ENCODE measurements around the gene LY6G6D.

The LY6G6D gene

DNA sequence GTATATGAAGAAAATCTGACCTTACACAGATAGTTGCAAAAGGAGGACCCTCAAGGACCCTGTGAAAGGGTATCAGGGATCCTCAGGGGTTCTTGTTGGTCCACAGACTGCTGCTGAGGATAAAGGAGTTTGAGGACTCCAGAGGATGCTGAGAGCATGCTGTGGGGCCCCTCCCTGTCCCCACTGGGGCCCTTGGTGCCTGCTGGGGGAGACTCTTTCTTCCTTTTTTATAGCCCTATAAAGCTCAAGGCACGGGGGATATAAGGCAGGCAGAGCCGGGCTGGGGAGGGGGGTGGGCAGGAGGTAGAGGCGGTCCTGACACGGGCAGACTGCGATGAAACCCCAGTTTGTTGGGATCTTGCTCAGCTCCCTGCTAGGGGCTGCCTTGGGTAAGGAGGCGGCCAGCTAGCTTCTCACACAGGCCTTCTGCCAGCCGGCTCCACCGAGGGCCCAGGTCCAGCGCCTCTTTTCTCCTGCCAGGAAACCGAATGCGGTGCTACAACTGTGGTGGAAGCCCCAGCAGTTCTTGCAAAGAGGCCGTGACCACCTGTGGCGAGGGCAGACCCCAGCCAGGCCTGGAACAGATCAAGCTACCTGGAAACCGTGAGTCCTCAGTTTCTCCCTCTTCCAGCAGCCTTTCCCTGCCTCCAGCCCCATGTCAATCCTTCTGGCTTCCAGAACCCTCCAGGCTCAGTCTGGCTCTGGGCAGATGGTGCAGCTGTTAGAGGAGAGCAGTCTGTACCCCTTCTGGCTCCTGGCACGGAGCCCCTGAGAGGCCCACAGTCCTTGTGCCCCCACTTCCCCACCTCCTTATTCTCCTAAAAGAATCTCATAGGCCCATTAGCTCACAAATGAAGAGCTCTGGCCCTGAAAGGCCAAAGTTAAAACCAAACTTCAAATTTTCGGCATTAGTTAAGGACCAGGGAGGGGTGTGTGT is at the start of gene LY6G6D:
Gene LY6G6D, plus strand, starts transcription at position 327 of the 937 bp plus-strand sequence. Its CDS starts 8 bp downstream, at position 335.
- DNase-seq (ENCODE audit: extremely low spot score, insufficient read length, low read depth): no peak
- no peak for FAIRE-seq

DNA sequence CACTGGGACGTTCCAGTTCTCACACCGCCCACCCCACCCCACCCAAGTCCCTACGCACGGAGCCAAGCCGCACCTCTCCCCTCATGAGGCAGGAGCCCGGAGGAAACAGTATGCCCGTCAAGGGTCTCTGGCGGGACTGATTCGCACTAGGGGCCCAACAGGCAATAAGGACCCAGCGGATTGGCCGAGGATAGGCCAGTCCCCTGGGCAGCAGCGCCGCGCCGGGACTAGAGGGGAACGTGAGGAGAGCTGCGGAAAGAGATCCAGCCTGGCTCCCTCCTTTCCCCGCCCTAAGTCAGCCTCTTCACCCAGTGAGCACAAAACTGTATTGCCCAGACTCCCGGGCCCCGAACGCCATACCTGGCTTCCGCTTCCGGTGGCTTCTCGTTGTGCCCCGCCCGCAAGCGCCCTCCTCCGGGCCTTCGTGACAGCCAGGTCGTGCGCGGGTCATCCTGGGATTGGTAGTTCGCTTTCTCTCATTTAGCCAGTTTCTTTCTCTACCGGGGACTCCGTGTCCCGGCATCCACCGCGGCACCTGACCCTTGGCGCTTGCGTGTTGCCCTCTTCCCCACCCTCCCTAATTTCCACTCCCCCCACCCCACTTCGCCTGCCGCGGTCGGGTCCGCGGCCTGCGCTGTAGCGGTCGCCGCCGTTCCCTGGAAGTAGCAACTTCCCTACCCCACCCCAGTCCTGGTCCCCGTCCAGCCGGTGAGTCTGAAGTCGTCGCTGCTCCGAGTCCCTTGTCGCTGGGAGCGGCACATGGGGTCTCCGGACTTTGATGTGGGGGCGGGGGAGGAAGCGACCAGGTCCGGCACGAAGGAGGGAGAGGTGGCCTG is 49.4 kb upstream of the LY6G6D start, which contains the start of gene CSNK2B:
Gene CSNK2B, plus strand, starts transcription at position 580 of the 836 bp plus-strand sequence. CDS start 752 bp downstream, outside the sequence.
- FAIRE-seq: peak; percentile 92

GRCh38 chr6:31666337-31666965 is 48.7 kb upstream of the LY6G6D start:
- no peak for DNase-seq (ENCODE audit: extremely low spot score, insufficient read length, low read depth)
- FAIRE-seq: no peak

More for the DNA sequence above, 49.4 kb upstream of the LY6G6D start, which contains the start of gene CSNK2B:
- DNase-seq (ENCODE audit: extremely low spot score, insufficient read length, low read depth): peak; percentile 93

- DNase-seq (ENCODE audit: extremely low spot score, insufficient read length, low read depth) (no peak), FAIRE-seq (no peak)
Measured at GRCh38 chr6:31669676-31670075, 45.5 kb upstream of the LY6G6D start, which contains the start of gene LY6G5B. TSS of gene LY6G5B (plus strand) at chr6:31669976. CDS start at chr6:31670951, 975 bp downstream.

- no peak for DNase-seq (ENCODE audit: extremely low spot score, insufficient read length, low read depth)
- FAIRE-seq: no peak
Measured at GRCh38 chr6:31676322-31676903, 38.7 kb upstream of the LY6G6D start.

DNA sequence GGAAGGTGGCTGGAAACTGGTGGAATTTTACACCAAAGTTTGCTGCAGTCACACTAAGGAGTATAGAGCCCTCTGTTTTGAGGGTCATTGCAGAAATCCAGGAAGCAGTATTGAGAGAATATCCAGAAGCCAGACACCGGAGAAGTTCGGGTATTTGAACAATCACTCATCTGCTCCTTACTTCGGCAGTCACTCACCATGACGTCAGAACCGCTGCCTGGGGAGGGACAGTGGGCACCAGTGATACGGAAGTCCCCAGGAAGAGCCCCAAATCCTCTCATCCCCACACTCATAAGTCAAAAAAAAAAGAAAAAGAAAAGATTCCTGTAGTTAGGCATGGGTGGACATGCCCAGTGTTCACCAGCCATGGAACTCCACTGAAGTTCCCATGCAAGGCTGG is 38.2 kb upstream of the LY6G6D start:
- no peak for FAIRE-seq
- DNase-seq (ENCODE audit: extremely low spot score, insufficient read length, low read depth): no peak

- no peak for DNase-seq (ENCODE audit: extremely low spot score, insufficient read length, low read depth)
- FAIRE-seq: no peak
Measured at GRCh38 chr6:31677955-31678354, 37.2 kb upstream of the LY6G6D start.

DNA sequence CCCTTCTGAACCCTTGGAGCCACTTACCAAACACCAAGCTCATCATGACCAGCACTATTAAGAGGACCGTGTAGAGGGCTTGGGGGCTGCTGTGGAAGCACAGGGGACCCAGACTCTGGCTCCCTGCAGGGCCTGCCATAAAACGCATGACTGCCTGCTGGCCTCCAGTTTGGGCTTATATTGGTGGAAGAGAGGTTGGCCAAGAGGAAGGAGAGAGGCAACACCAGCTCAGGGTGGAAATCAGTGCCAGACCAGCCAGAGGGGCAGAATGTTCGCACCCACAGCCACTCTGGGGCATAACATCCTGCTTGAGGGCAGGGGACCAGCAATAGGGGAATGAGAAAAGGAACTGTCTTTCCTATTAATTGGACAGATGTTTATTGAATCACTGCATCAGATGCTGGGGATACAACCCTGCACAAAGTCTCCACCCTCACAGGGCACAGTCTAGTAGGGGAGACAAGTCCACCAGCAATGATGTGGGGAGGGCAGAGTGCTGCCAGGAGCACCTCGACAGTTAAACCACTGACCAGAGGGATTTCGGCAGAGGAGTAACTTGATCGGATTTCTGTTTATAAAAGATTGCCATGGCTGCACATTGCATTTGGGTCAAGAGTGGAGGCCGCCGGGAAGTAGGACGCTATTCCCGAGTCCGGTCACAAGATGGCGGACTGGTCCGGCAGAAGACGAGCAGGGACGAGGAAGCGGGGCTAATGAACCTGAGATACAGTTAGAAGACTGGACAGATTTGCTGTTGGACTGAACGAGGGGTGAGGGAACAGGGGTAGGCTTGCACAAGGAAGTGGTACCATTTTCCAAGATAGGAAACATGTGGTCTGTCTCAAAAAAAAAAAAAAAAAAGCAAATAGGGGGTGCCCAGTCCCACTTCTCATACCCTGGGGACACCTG is 34.7 kb upstream of the LY6G6D start, which contains the start of gene LY6G5C:
Gene LY6G5C, minus strand, starts transcription at position 842 of the 909 bp plus-strand sequence. Its CDS starts 694 bp downstream, at position 148.
- FAIRE-seq (peak; percentile 87), DNase-seq (ENCODE audit: extremely low spot score, insufficient read length, low read depth) (peak; percentile 60)

DNA sequence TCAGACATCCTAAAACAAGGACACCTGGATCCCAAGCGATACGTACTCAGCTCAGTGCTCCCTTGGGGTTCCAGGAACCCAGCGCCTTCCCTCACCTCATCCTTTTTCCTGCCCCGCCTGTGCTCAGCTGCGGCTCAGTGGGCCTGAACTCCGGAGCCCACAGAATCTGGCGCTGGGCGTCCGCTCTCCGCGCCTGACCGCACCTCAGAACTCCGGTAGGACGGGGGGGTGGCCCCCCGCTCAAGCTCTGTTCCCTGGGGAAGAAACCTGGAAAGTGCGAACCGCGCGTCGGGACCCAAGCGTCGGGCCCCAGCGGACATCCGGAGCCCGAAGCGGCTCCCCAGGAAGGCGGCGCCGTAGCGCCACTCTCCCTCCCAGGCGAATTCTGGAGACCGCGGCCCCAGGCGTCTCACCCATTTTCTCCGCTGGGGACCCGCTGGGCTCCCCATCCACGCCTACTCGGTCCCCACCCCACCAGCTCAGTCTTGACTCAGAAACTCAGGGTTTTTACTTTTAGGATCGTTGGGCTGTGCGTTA is 33.9 kb upstream of the LY6G6D start:
- DNase-seq (ENCODE audit: extremely low spot score, insufficient read length, low read depth) (no peak), FAIRE-seq (peak; percentile 50)

DNA sequence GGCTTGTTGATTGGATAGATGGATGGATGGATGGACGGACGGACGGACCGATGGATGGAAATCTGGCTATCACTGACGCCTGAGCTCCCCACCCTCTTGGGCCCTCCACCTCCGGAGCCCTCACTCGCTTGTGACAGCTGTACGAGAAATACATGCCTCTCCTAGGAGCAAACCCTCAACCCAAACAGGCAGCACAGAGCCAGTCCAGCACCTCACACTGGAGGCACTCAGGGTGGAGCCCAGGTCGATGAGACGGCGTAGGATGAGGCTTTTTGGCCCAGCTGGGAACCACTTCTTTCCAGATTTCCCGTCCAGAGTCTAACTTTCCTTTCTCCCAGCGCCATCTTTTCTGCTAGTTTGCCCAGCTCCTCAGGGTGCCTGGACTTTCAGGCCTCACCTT is 31.6 kb upstream of the LY6G6D start:
- DNase-seq (ENCODE audit: extremely low spot score, insufficient read length, low read depth): no peak

GRCh38 chr6:31686483-31686882 is 28.7 kb upstream of the LY6G6D start:
- FAIRE-seq: no peak
- no peak for DNase-seq (ENCODE audit: extremely low spot score, insufficient read length, low read depth)

More for the DNA sequence above, 31.6 kb upstream of the LY6G6D start:
- no peak for FAIRE-seq

GRCh38 chr6:31687321-31687720 is 27.8 kb upstream of the LY6G6D start:
- no peak for FAIRE-seq
- no peak for DNase-seq (ENCODE audit: extremely low spot score, insufficient read length, low read depth)

- FAIRE-seq (no peak), DNase-seq (ENCODE audit: extremely low spot score, insufficient read length, low read depth) (no peak)
Measured at GRCh38 chr6:31687860-31688693, 27.1 kb upstream of the LY6G6D start.

DNA sequence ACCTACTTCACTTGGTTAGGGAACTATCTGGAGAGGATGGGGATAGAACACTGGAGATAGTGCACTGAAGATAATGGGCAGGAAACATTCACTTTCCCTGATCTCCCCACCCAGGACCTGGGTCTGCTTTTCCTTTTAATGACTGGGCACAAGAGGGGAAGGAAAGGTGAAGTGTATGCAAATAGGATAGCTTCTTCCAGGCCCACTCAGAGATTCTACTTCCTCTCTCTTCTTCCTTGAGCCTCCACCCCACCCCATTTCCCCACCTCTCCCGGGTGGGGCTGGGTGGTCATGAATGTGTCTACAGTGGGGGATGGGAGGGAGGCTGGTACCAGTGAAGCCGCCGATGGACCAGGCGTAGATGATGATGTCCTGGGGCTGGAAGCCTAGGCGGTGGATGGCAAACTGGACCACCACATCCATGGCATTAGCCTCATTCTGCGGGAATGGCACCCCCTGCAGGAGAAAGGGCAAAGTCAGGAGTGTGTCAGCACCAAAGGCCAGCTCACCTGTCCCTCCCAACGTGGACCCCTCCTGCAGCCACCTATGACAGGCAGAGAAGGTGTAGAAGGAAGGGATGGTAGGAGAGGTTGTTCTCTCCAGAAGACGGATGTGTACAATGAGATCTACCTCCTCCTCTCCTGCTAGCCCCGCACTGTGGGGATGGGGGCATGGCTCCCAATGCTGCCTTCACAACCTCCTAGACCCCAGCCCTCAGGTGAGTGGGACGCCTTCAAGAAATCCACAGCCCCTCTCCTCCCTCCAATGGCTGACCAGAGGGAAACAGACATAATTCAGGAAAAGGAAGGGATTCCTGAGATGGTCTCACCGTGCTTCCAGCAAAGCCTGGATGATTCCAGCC is 25.7 kb upstream of the LY6G6D start:
- FAIRE-seq (no peak), DNase-seq (ENCODE audit: extremely low spot score, insufficient read length, low read depth) (no peak)

- FAIRE-seq (no peak), DNase-seq (ENCODE audit: extremely low spot score, insufficient read length, low read depth) (no peak)
Measured at GRCh38 chr6:31690231-31691077, 24.7 kb upstream of the LY6G6D start.

DNA sequence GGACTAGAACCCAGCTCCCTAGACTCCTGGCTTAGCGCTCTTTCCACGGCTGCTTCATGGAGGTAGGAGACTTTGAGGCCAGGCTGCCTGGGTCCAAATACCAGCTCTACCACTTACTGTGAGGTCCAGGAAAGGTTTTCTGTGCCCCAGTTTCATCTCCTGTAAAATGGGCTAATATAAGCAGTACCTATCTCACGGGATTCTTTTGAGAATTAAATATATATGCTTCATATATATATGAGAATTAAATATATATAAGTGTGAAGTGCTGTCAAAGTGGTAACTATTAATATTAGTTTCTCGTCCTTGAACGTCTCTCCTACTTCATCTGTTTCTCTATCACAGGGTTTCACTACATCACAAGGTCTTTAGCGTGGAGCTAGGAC is 24.1 kb upstream of the LY6G6D start:
- FAIRE-seq (no peak), DNase-seq (ENCODE audit: extremely low spot score, insufficient read length, low read depth) (no peak)
